GM12891 (cell line): ENCODE data around the gene SMAD6.
"Not testable (repeated sequence)": the region's sequence is repeated elsewhere in the genome, so short reads cannot be mapped to it uniquely, and the experiment has no call there.

ENCODE experiments used
- DNase-seq: peaks from one replicate; pipeline ENCODE4 v3.0.0; 2011; ENCODE audit warnings: low spot score; ENCODE audit not compliant: insufficient read length
- FAIRE-seq: peaks from 2 replicates; lab custom pipeline; 2011; peaks lifted over from hg19 to GRCh38; lab: Jason Lieb, UNC
- PAX5 ChIP-seq: IDR thresholded peaks from 2 replicates; pipeline ENCODE4 v1.6.1; 2011; ENCODE audit warnings: low read length, moderate library complexity, mild to moderate bottlenecking; ENCODE audit not compliant: insufficient read depth, severe bottlenecking
- POLR2A ChIP-seq: IDR thresholded peaks from 2 replicates; pipeline ENCODE4 v1.6.1; 2011; ENCODE audit warnings: low read depth, low read length, control low read depth
- POLR2AphosphoS5 ChIP-seq: IDR thresholded peaks from 2 replicates; pipeline ENCODE4 v1.6.1; 2011; ENCODE audit warnings: low read depth, low read length, control low read depth
- POU2F2 ChIP-seq: IDR thresholded peaks from 2 replicates; pipeline ENCODE4 v1.6.1; 2011; ENCODE audit warnings: low read depth, mild to moderate bottlenecking, control low read depth, low read length, moderate library complexity
- SPI1 ChIP-seq: IDR thresholded peaks from 2 replicates; pipeline ENCODE4 v1.6.1; 2011; ENCODE audit warnings: low read depth, low read length, control low read depth
- TAF1 ChIP-seq: IDR thresholded peaks from 2 replicates; pipeline ENCODE4 v1.6.1; 2011; ENCODE audit warnings: low read depth, low read length, control low read depth

The SMAD6 gene

DNA sequence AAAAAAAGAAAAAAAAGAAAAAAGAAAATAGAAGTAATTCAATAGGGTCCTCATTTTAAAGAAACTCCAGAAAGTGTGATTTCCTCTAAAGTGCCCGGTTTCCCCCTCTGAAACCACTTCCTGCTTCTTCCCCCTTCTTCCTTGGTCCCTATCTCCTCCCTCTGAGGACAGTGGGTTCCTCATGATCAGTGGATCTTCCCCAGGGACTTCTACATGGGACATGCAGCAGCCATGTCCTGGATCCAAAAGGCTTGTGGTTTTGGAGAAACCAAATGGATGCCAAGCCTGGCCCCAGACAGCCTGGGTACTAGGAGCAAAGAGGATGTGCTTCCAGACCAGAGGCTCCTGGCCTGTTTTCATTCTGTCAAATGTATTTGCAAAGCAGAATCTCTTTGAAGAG lies 26.6 kb upstream of the SMAD6 start:
- no peak for FAIRE-seq
- TF ChIP-seq PAX5 (no peak), POLR2AphosphoS5 (no peak), SPI1 (no peak), POLR2A (no peak), POU2F2 (no peak), TAF1 (no peak)
- no peak for DNase-seq

DNA sequence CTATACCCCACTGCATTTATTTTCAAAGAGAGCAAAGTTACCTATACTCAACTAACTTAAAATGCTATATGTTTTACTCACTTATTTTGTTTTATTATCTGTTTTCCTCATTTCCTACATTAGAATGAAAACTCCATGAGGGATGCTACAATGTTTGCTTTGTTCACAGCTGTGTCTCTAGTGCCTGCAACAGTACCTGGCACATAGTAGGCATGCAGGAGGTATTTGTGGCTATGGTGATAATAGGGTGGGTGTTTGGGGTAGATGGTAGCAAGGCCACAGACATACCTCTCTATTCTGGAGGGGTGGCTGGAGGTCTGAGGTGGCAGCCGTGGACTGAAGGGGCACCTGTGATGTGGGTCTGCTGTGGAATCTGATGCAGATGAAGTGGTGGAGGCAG lies 24.7 kb upstream of the SMAD6 start:
- FAIRE-seq = no peak

DNA sequence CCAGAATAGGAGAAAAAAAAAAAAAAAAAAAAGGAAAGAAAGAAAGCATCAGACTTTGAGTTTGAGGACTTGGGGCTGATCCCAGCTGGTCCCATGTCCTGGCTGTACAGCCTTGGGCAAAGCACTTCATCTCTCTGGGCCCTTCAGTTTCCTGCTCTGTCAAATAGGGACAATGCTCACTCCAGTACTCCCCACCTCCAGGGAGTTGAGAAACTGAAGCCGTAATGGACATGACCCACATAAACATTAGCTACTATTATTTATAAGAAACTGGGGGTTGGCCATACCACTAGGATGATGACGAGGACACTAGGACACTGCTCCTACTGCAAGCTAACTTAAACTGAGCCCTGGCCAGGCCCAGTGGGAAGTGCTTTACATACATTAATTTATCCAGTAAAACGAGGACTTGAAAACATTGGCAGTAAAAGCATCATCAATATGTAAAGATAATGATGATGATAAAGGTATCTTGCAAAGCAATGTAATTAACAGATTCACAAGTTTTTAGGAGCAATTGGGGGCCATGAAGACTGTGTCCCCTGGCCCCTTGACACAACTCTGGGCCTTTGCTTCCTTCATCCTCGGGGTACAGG lies 22.9 kb upstream of the SMAD6 start:
- FAIRE-seq = no peak
- DNase-seq = no peak
- no peak for TF ChIP-seq SPI1
- TF ChIP-seq POLR2A = no peak
- TF ChIP-seq POLR2AphosphoS5 = no peak
- no peak for TF ChIP-seq POU2F2
- TF ChIP-seq PAX5 = no peak
- no peak for TF ChIP-seq TAF1

More for the DNA sequence above, 24.7 kb upstream of the SMAD6 start:
- no peak for TF ChIP-seq PAX5
- TF ChIP-seq POU2F2 = no peak
- no peak for TF ChIP-seq TAF1
- no peak for TF ChIP-seq POLR2A
- TF ChIP-seq SPI1 = no peak
- no peak for TF ChIP-seq POLR2AphosphoS5
- no peak for DNase-seq

DNA sequence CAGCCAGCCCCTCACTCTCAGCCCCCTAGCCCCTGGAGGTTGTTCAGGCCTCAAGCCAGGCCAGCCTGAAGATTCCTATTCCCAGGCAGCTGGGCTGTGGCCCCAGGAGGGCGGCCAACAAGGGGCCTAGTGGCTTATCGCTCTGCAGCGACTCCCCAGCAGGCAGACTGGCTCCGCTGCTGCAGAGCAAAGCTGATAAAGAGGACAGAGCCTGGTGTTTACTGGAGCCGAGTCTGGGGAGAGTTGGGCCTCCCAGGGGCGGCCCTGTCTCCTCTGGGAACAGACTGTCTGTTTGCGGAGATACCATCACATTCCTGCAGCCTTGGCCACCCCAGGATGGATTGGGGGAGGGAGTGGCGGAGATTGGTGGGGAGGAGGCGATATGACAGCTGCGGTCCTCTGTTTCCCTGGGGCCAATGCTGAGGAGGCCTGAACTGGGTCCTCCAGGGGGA lies 22.4 kb upstream of the SMAD6 start:
- FAIRE-seq (no peak), DNase-seq (no peak)
- TF ChIP-seq POLR2AphosphoS5 (no peak), TAF1 (no peak), SPI1 (no peak), PAX5 (no peak)

DNA sequence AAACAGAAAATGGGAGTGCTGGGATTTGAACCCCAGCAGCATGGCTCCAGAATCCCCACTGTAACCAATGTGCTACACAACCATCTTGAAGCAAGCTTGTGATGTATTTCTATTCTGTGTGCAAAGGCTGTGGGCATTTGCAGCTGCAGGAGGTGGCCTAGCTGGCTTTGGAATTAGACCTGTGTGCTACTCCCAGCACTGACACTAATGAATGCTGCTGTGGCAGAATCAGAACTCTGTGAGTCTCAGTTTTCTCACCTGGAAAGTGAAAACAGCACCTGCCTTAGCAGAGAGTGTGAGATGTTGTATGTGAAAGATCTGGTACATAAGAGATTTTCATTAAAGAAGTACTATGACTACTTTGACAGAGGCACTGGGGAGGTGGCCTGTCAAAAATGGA lies 21.5 kb upstream of the SMAD6 start:
- TF ChIP-seq POLR2AphosphoS5 (no peak), SPI1 (no peak), PAX5 (no peak)
- DNase-seq (no peak), FAIRE-seq (no peak)

DNA sequence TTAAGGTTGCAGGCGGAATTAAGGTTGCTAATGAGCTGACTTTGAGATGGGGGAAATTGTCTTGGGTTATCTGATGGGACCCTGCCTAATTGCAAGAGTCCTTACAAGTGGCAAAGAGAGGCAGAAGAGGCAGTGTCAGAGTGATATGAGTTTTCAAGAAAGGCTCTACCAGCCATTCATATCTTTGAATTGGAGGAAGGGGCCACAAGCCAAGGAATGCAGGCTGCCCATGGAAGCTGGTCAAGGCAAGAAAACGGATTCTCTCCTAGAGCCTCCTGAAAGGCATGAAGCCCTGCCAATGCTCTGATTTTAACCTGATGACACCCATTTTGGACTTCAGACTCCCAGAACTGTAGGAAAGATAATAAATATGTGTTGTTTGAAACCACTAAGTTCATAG lies 20.6 kb upstream of the SMAD6 start:
- FAIRE-seq = no peak
- DNase-seq = no peak
- TF ChIP-seq TAF1 = no peak
- TF ChIP-seq SPI1 = no peak
- TF ChIP-seq POU2F2 = no peak
- TF ChIP-seq PAX5 = no peak
- no peak for TF ChIP-seq POLR2A

DNA sequence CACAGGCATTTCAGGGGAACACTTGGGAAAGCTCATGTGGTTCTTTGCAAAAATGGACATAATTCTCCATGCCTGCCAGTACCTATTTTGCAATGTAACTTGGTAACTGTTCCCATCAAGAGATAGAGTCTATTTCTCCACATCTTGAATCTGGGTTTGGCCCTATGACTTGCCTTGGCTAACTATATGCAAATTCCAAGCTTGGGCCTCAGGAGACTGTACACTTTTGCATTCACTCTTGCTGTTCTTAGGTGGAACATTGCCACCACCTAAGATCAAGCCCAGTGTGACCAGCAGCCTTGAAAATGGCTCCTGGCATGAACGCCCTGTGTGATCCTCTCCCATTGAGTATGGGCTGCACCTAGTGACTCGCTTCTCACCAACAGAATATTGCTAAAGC lies 19.8 kb upstream of the SMAD6 start:
- DNase-seq (no peak), FAIRE-seq (no peak)
- no peak for TF ChIP-seq TAF1
- no peak for TF ChIP-seq POLR2AphosphoS5
- no peak for TF ChIP-seq PAX5
- no peak for TF ChIP-seq POU2F2
- TF ChIP-seq SPI1 = no peak
- TF ChIP-seq POLR2A = no peak

DNA sequence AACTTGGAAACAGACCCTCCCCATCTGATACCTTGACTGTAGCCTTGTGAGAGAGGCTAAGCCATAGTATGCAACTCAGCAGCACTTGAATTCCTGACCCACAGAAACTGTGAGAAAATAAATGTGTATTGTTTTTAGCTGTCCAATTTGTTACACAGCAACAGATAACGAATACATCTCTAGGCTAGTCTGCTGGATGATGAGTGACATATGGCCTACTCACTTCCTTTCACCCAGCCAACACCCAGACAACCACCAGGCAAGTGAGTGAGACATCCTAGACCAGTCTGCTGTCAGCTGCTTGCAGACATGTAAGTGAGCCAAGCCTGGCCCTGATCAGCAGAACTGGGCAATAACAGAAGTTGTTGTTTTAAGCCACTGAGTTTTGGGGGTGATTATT lies 19.2 kb upstream of the SMAD6 start:
- TF ChIP-seq TAF1 (no peak), POU2F2 (no peak), POLR2A (no peak), POLR2AphosphoS5 (no peak), SPI1 (no peak), PAX5 (no peak)
- DNase-seq = no peak
- FAIRE-seq = no peak

DNA sequence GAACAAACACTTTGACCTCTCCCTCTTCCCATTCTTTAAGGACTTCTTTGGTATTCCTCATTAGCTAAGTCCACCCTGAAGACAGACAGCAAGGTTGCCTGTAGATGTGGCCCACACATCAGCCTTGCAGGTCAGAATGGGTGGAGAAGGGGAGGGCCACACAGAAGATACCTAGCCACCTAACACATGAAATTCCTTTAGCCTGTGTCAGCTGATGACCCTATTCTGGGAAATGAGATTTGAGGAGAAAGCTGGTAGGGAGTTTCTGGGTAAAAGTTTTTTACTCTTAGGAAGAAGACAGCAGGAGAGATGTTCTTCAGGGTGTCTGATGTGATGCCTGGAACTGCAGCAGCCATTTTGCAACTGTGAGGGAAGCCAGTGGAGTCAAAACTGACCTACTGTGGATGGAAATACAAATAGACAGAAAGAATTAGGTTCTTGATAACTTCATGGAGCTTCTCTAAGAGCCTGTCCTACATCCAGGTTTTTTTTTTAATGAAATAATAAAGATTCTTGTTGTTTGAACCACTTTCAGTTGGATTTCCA lies 17.8 kb upstream of the SMAD6 start:
- no peak for FAIRE-seq
- TF ChIP-seq TAF1 = no peak
- TF ChIP-seq PAX5 = no peak
- no peak for TF ChIP-seq SPI1
- TF ChIP-seq POLR2AphosphoS5 = no peak
- TF ChIP-seq POU2F2 = no peak
- no peak for TF ChIP-seq POLR2A
- DNase-seq = no peak

DNA sequence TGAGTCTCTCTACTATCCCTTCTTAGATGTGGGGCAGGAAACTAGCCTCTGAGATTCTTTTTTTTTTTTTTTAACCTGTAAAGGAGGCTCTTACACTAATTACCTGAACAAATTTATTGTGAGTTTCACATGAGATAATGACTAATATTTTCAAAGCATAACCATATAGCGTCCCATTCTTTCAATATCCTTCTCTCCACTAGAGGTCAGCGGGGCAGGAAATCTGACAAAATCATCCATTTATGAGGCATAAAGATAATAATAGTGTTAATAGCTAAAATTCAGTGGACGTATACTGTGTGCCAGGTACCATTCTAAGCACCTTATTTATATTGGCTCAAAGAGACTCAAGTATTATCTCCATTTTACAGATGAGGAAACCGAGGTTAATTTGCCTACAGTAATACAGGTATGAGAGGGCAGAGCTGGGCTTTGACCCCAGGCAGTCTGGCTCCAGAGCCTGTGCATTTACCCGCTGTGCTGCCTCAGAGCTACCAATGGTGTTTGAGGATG lies 16.3 kb upstream of the SMAD6 start:
- DNase-seq = no peak
- TF ChIP-seq POLR2AphosphoS5 = no peak
- no peak for TF ChIP-seq TAF1
- TF ChIP-seq POLR2A = no peak
- no peak for TF ChIP-seq PAX5
- TF ChIP-seq POU2F2 = no peak
- TF ChIP-seq SPI1 = no peak
- FAIRE-seq = no peak

DNA sequence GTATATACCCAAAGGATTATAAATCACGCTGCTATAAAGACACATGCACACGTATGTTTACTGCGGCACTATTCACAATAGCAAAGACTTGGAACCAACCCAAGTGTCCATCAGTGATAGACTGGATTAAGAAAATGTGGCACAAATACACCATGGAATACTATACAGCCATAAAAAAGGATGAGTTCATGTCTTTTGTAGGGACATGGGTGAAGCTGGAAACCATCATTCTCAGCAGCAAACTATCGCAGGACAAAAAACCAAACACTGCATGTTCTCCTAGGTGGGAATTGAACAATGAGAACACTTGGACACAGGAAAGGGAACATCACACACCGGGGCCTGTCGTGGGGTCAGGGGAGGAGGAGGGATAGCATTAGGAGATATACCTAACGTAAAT lies 11.1 kb upstream of the SMAD6 start:
- not testable (repeated sequence) for FAIRE-seq, DNase-seq
